ENCODE measurements around the gene SS18.

DNA sequence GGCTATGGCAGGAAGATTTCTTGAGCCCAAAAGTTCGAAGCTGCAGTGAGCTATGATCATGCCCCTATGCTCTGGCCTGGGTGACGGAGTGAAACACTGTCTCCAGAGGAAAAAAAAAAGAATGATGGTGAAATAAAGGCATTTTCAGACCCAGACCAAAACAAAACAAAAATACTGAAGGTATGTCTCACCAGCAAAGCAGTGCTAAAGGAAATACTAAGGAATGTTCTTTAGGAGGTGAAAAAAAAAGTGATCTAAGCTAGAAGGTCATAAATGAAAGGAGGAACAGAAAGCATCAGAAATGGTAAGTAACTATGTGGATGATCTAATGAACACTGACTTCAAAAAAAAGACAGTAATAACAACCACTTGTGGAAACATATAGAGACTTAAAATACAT, 18.7 kb downstream of the SS18 start:
- TF ChIP-seq, protein P1, sequence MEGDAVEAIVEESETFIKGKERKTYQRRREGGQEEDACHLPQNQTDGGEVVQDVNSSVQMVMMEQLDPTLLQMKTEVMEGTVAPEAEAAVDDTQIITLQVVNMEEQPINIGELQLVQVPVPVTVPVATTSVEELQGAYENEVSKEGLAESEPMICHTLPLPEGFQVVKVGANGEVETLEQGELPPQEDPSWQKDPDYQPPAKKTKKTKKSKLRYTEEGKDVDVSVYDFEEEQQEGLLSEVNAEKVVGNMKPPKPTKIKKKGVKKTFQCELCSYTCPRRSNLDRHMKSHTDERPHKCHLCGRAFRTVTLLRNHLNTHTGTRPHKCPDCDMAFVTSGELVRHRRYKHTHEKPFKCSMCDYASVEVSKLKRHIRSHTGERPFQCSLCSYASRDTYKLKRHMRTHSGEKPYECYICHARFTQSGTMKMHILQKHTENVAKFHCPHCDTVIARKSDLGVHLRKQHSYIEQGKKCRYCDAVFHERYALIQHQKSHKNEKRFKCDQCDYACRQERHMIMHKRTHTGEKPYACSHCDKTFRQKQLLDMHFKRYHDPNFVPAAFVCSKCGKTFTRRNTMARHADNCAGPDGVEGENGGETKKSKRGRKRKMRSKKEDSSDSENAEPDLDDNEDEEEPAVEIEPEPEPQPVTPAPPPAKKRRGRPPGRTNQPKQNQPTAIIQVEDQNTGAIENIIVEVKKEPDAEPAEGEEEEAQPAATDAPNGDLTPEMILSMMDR (IDR thresholded peaks at IDR 0.05) = no peak
- TF ChIP-seq POLR2A (IDR thresholded peaks at IDR 0.05) = no peak
